HL-60 (cell line): Measurements from ENCODE around the gene MFF.

Source experiments
- DNase-seq, 2 experiments: peaks; one replicate each; pipeline ENCODE4 v3.0.0-alpha.2; 2010 to 2020; ENCODE audit warnings: low read depth in 1 of 2, low spot score in 1 of 2
- H3K27ac ChIP-seq: fragments of 250-450 bp; sonication (Bioruptor Pico); replicated peaks from 2 replicates; pipeline ENCODE4 v1.5.1; 2020; ENCODE audit warnings: mild to moderate bottlenecking, moderate library complexity
- H3K27me3 ChIP-seq: fragments of 250-450 bp; sonication (Bioruptor Pico); 2 replicates; pipeline ENCODE4 v1.5.1; 2021; ENCODE audit warnings: mild to moderate bottlenecking, moderate library complexity; ENCODE audit not compliant: insufficient read depth, poor library complexity, severe bottlenecking
- H3K4me3 ChIP-seq: replicated peaks from 2 replicates; pipeline ENCODE4 v1.5.1; 2011; ENCODE audit warnings: mild to moderate bottlenecking, control low read depth, low read length; ENCODE audit not compliant: insufficient read depth
- GABPA ChIP-seq: IDR thresholded peaks from 2 replicates; pipeline ENCODE4 v1.6.1; 2012; ENCODE audit warnings: low read depth
- POLR2AphosphoS5 ChIP-seq: IDR thresholded peaks from 2 replicates; pipeline ENCODE4 v1.6.1; 2012; ENCODE audit warnings: low read depth
- SPI1 ChIP-seq: IDR thresholded peaks from 2 replicates; pipeline ENCODE4 v1.6.1; 2012; ENCODE audit warnings: low read depth, mild to moderate bottlenecking, borderline replicate concordance
- TF ChIP-seq, protein P1 (sequence below): IDR thresholded peaks from one replicate; pipeline ENCODE4 v1.5.1; 2011; ENCODE audit warnings: low read length, control low read depth, inconsistent platforms; ENCODE audit not compliant: insufficient read depth
- TF ChIP-seq, protein P2 (sequence below): IDR thresholded peaks from 2 replicates; pipeline ENCODE4 v1.6.1; 2012; ENCODE audit warnings: low read depth; ENCODE audit not compliant: insufficient replicate concordance

Gene MFF

DNA sequence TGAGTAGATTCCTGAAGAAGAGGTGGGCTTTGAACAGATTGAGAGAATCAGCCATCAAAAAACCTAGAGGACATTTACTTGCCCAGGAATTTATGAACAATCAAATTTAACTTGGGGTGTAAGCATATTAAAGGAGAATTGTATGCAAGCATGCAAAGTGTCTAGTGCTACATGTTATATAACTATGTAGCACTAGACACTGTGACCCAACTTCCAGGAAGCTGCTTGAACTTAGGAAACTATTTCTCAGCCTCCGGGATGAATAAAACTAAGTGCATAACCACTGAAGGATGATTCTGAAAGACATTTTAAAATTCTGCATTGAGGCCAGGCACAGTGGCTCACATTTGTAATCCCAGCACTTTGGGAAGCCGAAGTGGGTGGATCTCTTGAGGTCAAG lies 12.4 kb downstream of the MFF start:
- TF ChIP-seq, protein P1, sequence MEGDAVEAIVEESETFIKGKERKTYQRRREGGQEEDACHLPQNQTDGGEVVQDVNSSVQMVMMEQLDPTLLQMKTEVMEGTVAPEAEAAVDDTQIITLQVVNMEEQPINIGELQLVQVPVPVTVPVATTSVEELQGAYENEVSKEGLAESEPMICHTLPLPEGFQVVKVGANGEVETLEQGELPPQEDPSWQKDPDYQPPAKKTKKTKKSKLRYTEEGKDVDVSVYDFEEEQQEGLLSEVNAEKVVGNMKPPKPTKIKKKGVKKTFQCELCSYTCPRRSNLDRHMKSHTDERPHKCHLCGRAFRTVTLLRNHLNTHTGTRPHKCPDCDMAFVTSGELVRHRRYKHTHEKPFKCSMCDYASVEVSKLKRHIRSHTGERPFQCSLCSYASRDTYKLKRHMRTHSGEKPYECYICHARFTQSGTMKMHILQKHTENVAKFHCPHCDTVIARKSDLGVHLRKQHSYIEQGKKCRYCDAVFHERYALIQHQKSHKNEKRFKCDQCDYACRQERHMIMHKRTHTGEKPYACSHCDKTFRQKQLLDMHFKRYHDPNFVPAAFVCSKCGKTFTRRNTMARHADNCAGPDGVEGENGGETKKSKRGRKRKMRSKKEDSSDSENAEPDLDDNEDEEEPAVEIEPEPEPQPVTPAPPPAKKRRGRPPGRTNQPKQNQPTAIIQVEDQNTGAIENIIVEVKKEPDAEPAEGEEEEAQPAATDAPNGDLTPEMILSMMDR = no peak
- TF ChIP-seq POLR2AphosphoS5 (no peak), SPI1 (no peak), GABPA (no peak)
- TF ChIP-seq, protein P2, sequence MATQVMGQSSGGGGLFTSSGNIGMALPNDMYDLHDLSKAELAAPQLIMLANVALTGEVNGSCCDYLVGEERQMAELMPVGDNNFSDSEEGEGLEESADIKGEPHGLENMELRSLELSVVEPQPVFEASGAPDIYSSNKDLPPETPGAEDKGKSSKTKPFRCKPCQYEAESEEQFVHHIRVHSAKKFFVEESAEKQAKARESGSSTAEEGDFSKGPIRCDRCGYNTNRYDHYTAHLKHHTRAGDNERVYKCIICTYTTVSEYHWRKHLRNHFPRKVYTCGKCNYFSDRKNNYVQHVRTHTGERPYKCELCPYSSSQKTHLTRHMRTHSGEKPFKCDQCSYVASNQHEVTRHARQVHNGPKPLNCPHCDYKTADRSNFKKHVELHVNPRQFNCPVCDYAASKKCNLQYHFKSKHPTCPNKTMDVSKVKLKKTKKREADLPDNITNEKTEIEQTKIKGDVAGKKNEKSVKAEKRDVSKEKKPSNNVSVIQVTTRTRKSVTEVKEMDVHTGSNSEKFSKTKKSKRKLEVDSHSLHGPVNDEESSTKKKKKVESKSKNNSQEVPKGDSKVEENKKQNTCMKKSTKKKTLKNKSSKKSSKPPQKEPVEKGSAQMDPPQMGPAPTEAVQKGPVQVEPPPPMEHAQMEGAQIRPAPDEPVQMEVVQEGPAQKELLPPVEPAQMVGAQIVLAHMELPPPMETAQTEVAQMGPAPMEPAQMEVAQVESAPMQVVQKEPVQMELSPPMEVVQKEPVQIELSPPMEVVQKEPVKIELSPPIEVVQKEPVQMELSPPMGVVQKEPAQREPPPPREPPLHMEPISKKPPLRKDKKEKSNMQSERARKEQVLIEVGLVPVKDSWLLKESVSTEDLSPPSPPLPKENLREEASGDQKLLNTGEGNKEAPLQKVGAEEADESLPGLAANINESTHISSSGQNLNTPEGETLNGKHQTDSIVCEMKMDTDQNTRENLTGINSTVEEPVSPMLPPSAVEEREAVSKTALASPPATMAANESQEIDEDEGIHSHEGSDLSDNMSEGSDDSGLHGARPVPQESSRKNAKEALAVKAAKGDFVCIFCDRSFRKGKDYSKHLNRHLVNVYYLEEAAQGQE = no peak
- no peak for DNase-seq
- no peak overlapping the region for H3K27ac ChIP-seq
- no peaks in the 10 kb centered on the region for H3K27me3 ChIP-seq
- no peak overlapping the region for H3K4me3 ChIP-seq

DNA sequence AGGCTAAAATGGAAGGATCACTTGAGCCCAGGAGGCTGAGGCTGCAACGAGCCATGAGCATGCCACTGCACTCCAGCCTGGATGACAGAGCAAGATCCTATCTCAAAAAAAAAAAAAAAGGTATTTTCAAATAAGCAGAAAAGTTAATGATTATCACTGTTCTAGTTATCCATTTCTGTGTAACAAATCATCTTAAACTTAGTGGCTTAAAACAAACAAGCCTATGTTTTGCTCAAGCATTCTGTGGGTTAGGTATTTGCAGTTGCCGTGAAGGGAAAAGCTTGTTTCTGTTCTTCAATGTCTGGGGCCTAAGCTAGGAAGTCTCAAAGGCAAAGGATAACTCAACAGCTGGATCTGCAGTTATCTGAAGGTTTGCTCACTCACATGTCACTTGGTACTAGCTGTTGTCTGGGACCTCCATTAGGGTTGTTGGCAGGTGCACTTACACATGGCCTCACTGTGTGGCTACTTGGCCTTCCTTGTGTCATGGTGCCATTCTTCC lies 14.1 kb downstream of the MFF start:
- Histone ChIP-seq H3K27ac (no peak overlapping the region), H3K4me3 (no peak overlapping the region), H3K27me3 (no peaks in the 10 kb centered on the region)
- no peak for DNase-seq
- TF ChIP-seq, protein P2 = no peak
- TF ChIP-seq SPI1 = no peak
- TF ChIP-seq GABPA = no peak
- TF ChIP-seq, protein P1 = no peak
- no peak for TF ChIP-seq POLR2AphosphoS5

DNA sequence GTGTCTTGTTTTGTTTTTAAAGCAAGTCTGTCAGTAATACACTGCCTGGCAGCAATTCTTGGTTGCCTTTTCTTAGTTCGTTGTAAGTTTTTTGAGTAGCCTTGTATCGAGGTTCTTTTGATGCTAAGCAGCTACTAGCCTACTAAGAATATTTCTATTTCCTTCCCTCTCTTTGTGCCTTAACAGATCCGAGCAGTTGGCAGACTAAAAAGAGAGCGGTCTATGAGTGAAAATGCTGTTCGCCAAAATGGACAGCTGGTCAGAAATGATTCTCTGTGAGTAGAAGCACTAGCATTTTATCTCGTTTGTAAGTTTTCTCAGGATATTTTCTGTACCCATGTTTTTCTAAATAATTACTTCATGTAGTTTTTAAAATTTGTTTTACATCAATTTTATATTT lies 15.1 kb downstream of the MFF start:
- Histone ChIP-seq H3K27ac (no peak overlapping the region), H3K4me3 (no peak overlapping the region), H3K27me3 (no peaks in the 10 kb centered on the region)
- TF ChIP-seq POLR2AphosphoS5 = no peak
- TF ChIP-seq, protein P1 = no peak
- DNase-seq = no peak

DNA sequence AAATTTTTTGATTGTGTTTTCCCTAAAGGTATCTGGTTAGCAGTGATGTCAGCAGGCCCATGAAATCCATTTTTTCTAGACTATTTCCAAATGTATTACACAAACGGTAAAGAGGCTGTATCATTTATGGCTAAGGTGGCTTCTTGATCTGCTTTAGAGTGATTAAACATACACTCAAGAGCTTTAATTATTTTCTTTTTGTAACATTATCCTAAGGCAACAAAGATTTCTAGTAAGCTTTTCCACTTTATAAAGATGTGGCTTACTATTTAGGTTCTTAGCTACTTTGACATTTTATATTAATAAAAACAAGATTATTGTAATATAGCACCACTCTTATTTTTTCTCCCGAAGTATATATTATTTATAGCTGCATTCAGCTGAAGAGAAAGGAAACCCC lies 16.5 kb downstream of the MFF start:
- Histone ChIP-seq H3K27me3 (no peaks in the 10 kb centered on the region), H3K27ac (no peak overlapping the region), H3K4me3 (no peak overlapping the region)
- TF ChIP-seq, protein P1 = no peak
- TF ChIP-seq GABPA (no peak), SPI1 (no peak), POLR2AphosphoS5 (no peak)
- TF ChIP-seq, protein P2 = no peak
- DNase-seq = no peak
